T-helper 17 cell (primary cell): ENCODE data around the gene RASGEF1C. TPM values are rescaled to one million over a fixed set of nuclear protein-coding genes. Genes with fewer than 3 reads are reported as not detected.

Experiments used
- ATAC-seq: fragments of 150-1000 bp; cut with Tn5 transposase; 2 replicates; pipeline ENCODE4 v1.10.0; 2021; ENCODE audit warnings: mild to moderate bottlenecking, moderate library complexity
- DNase-seq, 3 donors: peaks; one replicate each; pipeline versions ENCODE4 v3.0.0 to v3.0.0-alpha.2; 2020 to 2021
- H3K9me3 ChIP-seq: one replicate; pipeline ENCODE4 v1.7.0; 2013; ENCODE audit warnings: low read length, mild to moderate bottlenecking; ENCODE audit not compliant: control insufficient read depth, poor library complexity, severe bottlenecking
- H3K27ac Mint-ChIP-seq: one replicate; pipeline ENCODE4 v1.8.0; 2022; ENCODE audit warnings: mild to moderate bottlenecking, moderate library complexity, mixed read lengths
- H3K27me3 Mint-ChIP-seq: one replicate; pipeline ENCODE4 v1.8.0; 2022; ENCODE audit warnings: mixed read lengths
- H3K36me3 Mint-ChIP-seq: one replicate; pipeline ENCODE4 v1.8.0; 2022; ENCODE audit warnings: low read depth, mixed read lengths
- H3K4me1 Mint-ChIP-seq: one replicate; pipeline ENCODE4 v1.8.0; 2022; ENCODE audit warnings: mild to moderate bottlenecking, mixed read lengths
- H3K4me3 Mint-ChIP-seq: one replicate; pipeline ENCODE4 v1.8.0; 2022; ENCODE audit warnings: mild to moderate bottlenecking, moderate library complexity, mixed read lengths
- total RNA-seq, 4 donors: library from RNA in 2 of 4; stranded (reverse) in 2 of 4; gene quantifications; one replicate each; pipeline ENCODE4 v1.2.3 and lab custom pipeline; 2022 to 2026

Gene RASGEF1C
- total RNA-seq, 2 donors from 2014 or later, result not detected

DNA sequence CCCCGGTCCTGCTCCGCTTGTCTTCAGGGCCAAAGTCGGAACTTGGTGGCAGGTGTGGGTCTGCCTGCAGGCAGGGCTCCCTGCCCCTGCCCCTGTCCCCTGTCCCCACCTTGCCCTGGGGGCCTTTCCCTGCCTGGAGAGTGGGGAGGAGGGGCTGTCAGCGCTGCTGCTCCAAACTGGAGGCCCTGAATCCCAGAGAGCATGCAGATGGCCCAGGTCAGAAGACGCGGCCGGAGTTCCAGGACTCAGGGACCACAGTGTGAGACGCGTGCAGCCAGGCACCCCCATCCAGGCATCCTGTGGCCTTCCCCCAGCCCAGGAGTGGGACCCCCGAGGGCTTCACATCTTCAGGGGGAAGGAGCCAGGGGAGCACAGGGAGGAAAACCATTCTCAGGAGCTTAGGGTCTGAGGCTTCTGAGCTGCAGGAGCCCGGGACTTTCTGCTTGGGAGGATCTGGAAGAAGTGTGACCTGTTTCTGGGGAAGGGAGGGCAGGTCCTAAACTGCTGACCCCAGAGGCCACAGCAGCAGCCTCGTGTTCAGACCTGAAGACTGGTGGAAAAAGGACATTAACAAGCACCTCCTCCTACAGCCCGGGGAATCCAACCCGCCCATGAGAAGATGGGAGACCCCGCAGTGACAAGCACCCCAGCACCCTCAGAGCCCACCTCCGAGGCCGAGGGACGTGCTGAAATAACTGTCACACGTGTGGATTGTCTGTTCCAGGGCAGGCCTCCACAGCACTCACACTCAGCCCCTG is 38.0 kb downstream of the RASGEF1C start:
- DNase-seq, result no peak
- H3K9me3 ChIP-seq, result no peaks in the 10 kb centered on the region
- no peak for ATAC-seq
- Mint-ChIP-seq H3K4me1 (no peaks in the 10 kb centered on the region), H3K36me3 (no peaks in the 10 kb centered on the region), H3K4me3 (no peak overlapping the region), H3K27me3 (peaks cover 18% of the 10 kb centered on the region), H3K27ac (no peak overlapping the region)

DNA sequence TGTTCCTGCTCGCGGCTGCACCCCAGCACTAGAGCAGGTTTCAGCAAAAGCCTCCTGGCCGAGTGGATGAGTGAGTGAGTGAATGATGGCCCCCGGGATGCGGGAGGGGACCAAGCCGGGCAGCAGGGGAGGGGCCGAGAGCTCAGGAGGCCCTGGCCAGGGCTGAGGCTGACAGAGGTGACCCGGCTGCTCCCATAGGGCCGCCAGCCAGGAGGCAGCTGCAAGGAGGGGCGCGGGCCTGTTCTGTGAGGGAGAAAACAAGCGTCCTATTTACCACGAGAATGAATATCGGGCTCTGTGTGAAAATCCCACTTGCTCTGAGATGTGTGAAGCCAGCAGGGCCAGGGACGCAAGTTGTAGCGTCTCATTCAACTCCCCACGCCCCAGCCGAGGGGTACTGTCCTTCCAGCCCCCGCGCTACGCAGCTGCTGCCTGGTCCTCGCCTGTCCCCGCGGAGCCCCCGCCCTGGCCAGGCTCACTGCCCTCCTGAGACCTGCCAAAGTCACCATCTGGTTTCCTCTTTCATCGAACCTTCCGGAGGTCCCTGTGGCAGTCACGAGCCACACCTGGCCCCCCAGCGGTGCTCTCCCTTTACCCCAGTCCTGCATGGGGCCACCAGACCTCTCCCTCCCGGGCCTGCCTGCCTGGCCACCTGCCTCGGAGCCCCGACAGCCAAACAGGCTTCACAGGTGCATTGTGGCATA is 38.8 kb downstream of the RASGEF1C start:
- Mint-ChIP-seq H3K27me3 (peaks cover 18% of the 10 kb centered on the region), H3K4me3 (no peak overlapping the region), H3K4me1 (no peaks in the 10 kb centered on the region), H3K27ac (no peak overlapping the region), H3K36me3 (no peaks in the 10 kb centered on the region)
- DNase-seq, result no peak
- no peaks in the 10 kb centered on the region for H3K9me3 ChIP-seq
- ATAC-seq, result no peak

DNA sequence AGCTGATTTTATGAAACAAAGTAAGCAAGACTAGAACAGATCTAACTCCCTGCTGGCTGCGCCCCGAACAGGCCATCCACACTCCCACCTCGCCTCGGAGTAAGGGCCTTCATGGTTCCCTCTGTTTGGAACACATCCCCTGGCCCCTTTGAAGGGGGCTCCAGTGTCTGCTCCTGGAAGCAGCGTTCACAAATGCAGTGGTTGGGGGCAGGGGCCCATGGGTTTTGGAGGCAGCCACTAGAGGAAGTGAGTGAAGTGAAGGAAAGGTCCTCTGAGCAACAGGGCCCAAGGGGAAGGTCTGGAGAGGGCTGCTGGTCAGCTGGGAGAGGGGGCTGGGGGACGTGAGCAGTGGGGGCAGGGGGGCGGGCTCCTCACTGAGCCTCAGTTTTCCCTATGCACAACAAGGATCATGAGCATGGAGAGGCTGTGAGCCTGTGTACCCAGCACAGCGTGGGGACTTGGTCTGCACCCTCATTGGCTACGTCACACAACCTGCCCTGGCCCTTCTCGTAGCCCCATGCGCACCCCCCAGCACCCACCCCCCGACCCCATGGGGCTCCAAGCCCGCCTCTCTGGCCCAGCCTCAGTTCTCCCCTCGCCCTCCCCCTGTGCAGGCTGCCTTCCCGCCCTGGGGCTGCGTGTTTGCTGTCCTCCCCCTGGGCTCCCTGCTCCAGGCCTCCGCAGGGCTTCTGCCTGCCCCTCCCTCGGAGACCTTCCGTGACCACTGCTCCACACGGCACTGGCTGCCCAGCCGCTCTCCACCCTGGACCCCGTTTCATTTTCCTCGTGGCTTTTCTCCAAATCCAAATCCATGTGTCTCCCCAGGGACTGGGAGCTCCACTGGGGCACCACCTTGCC is 39.5 kb downstream of the RASGEF1C start:
- DNase-seq, result no peak
- Mint-ChIP-seq H3K27ac (no peak overlapping the region), H3K27me3 (peaks cover 18% of the 10 kb centered on the region), H3K4me1 (no peaks in the 10 kb centered on the region), H3K36me3 (no peaks in the 10 kb centered on the region), H3K4me3 (no peak overlapping the region)
- ATAC-seq, result no peak
- H3K9me3 ChIP-seq, result no peaks in the 10 kb centered on the region

DNA sequence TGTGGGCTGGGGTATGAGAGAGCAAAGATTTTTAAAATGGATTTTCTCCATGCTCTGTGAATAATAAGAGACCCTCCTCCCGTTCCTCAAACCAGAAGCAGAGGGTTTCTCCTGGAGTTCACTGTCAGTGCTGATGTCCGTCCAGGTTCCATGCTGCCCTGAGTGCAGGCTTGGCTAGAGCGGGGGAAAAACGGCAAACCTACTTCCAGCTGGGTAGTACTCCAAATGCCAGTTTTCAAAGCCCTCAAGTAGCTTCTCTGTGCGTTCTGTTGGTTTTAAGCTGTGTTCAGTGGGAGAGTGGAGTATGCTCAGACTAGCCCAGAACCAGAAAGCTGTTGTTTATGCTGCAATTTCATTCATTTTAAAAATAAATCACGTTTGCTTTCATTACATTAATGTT is 40.3 kb downstream of the RASGEF1C start:
- H3K4me3 Mint-ChIP-seq, result no peak overlapping the region
- peaks cover 18% of the 10 kb centered on the region for H3K27me3 Mint-ChIP-seq
- ATAC-seq (no peak), DNase-seq (no peak)
- no peaks in the 10 kb centered on the region for H3K4me1 Mint-ChIP-seq
- H3K9me3 ChIP-seq, result no peaks in the 10 kb centered on the region
- no peaks in the 10 kb centered on the region for H3K36me3 Mint-ChIP-seq
- no peak overlapping the region for H3K27ac Mint-ChIP-seq

DNA sequence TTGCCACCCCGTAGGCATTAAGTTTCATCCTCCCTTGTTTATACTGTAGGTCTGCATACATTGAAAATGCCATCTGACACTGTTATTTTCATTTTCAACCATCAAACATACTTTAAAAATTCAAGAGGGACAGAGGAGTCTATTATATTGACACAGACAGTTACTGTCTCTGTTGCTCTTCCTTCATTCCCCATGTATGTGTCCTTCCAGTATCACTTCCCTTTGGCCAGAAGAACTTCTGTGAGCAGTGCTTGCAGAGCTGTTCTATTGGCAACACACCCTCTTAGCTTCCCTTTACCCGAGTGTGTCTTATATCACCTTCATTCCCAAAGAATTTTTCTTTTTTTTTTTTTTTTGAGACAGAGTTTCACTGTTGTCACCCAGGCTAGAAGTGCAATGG is 42.8 kb downstream of the RASGEF1C start:
- H3K9me3 ChIP-seq, result no peaks in the 10 kb centered on the region
- Mint-ChIP-seq H3K4me1 (no peaks in the 10 kb centered on the region), H3K36me3 (no peaks in the 10 kb centered on the region), H3K27me3 (peaks cover 10% of the 10 kb centered on the region), H3K27ac (no peak overlapping the region), H3K4me3 (no peak overlapping the region)
- ATAC-seq, result no peak
- no peak for DNase-seq

DNA sequence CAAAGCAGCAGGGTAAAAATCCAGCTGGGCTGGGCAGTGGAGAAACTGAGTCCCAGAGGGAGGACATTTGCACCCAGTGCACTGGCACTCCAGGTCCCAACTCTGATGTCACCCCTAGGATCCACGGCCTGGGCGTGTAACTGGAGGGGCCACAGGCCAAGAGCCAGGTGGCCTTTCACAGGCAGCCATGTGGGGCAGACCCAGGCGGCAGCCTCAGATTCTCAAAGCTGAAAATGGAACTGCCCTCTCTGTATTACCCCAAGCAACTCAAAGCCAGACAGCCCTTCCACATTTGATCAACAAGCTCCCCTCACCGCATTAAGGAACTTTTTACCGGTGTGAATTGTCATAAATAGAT is 46.7 kb downstream of the RASGEF1C start:
- Mint-ChIP-seq H3K27me3 (peaks cover 21% of the 10 kb centered on the region), H3K27ac (no peak overlapping the region)
- no peak for ATAC-seq

DNA sequence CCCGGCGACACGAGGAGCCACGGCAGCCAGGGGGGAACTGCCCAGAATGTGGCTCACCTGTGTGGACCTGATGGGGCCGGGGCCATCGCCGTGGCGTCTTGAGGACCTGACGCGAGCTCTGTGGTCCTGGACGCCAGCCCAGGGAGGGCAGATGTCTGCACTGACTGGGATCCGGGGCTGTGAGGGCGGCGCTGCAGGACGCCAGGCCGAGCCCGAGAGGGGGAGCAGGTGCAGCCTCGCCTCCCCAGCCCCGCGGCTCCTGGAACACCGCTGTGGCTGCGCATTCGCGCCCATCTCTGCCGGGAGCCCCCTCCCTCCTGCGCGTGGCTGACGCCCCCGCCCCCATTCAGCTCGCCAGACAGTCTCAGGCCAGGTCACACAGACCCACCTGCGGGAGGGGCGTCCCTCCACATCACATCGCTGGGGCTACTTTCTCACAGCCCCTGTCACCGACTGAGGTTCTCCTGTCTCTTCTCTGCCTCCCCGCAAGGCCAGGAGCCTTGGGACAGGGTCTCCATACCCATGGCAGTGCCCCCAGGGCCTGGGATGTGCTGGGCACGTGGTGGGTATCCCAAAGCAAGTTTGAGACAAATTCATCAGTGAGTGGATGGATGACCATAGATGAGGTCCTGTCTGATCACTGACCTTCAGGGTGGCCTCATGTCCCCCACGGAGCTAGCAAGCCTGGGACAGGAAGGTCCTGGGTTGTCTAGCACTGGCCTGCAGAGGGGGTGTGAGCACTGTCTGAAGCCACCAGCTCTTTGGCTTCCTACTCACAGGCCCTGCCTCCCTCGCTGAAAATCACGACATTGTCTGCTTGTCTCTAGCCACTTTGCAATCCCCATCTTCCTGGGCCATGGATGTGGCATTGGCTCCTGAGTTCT is 47.3 kb downstream of the RASGEF1C start:
- peaks cover 2% of the 10 kb centered on the region for H3K4me1 Mint-ChIP-seq
- DNase-seq (no peak), ATAC-seq (no peak)
- no peaks in the 10 kb centered on the region for H3K9me3 ChIP-seq
- H3K36me3 Mint-ChIP-seq, result peaks cover 2% of the 10 kb centered on the region
- H3K27ac Mint-ChIP-seq, result no peak overlapping the region
- H3K4me3 Mint-ChIP-seq, result no peak overlapping the region
- H3K27me3 Mint-ChIP-seq, result peaks cover 15% of the 10 kb centered on the region

More for the DNA sequence above, 46.7 kb downstream of the RASGEF1C start:
- no peaks in the 10 kb centered on the region for H3K9me3 ChIP-seq
- Mint-ChIP-seq H3K4me1 (peaks cover 2% of the 10 kb centered on the region), H3K36me3 (peaks cover 2% of the 10 kb centered on the region), H3K4me3 (no peak overlapping the region)
- no peak for DNase-seq

DNA sequence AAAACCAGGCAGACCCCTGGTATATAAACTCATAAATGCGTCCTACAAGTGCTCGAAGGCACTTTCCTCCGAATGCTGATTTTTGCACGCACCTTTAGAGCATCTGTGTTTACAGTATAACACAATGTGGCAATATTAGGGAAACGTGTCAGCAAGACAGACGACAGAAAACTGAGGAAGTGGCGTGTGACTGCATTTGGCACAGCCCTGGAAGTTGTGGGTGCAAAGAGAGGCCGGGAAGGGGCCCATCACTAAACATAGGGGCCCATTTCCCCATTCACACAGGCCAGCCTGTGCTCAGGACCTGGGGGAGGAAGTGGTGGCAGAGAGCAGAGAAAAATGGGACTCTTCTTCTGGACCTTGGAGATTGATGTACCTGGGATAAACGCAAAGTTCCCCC is 48.2 kb downstream of the RASGEF1C start:
- DNase-seq (no peak), ATAC-seq (no peak)
- no peak overlapping the region for H3K4me3 Mint-ChIP-seq
- peaks cover 16% of the 10 kb centered on the region for H3K27me3 Mint-ChIP-seq
- H3K27ac Mint-ChIP-seq, result no peak overlapping the region
- H3K9me3 ChIP-seq, result no peaks in the 10 kb centered on the region
- peaks cover 4% of the 10 kb centered on the region for H3K36me3 Mint-ChIP-seq
- peaks cover 2% of the 10 kb centered on the region for H3K4me1 Mint-ChIP-seq

DNA sequence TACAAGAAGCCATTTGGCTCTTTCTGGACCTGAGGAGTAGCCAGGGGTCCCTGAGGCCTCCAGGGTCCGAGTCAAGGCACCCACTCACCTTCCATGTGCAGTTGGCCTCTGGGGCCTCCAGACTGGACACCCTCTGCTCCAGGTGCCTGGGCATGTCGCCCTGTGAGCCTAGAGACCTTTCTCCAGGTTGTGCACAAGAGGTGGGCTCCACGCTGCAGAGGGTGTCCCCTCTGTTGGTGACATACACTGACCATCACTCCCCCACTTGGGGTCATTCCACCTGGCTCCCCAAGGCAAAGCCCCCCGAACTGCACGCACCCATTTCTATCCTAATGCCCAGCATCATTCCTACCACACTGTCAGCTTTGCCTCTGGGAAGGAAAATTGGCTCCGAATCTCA is 48.8 kb downstream of the RASGEF1C start:
- H3K4me1 Mint-ChIP-seq, result peaks cover 2% of the 10 kb centered on the region
- DNase-seq (no peak), ATAC-seq (no peak)
- peaks cover 19% of the 10 kb centered on the region for H3K27me3 Mint-ChIP-seq
- H3K4me3 Mint-ChIP-seq, result no peak overlapping the region
- H3K36me3 Mint-ChIP-seq, result peaks cover 4% of the 10 kb centered on the region
- H3K27ac Mint-ChIP-seq, result no peak overlapping the region
- H3K9me3 ChIP-seq, result no peaks in the 10 kb centered on the region

DNA sequence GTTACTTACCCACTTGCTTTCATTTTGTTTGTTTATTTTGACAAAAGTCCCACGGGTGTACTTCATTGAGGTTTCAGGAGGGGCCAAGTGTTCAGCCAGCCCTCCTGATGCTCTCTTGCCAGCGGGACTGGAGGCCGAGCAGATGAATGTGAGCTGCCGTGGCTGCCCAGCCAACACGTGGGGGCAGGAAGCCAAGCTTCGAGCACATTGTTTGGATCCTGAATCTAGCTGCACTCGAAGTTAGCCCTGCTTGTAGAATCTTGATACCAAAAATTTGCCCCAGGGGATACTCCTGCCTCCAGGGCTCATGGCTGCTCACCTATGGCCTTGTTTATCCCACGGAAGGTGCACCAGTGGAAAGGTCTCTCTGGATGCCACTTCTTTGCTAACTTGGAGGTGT is 49.3 kb downstream of the RASGEF1C start:
- no peak for ATAC-seq
- no peak overlapping the region for H3K4me3 Mint-ChIP-seq
- H3K36me3 Mint-ChIP-seq, result peaks cover 4% of the 10 kb centered on the region
- peaks cover 2% of the 10 kb centered on the region for H3K4me1 Mint-ChIP-seq
- no peak for DNase-seq
- peaks cover 19% of the 10 kb centered on the region for H3K27me3 Mint-ChIP-seq
- H3K9me3 ChIP-seq, result no peaks in the 10 kb centered on the region
- no peak overlapping the region for H3K27ac Mint-ChIP-seq

DNA sequence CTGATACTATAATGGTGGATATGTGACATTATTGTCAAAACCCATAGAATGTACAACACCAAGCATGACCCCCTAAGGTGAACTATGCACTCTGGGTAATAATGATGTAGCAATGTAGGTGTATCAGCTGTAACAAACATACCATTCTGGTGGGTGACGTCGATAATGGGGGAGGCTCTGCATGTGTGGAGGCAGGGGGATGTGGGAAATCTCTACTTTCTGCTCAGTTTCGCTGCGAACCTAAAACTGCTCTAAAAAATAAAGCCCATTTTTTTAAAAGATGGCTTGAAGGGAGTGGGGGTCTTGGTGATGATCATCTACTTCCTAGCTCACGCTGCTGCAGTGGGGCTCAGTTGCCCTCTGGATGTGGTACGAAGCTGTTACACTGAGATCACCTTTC is 51.1 kb downstream of the RASGEF1C start:
- no peak overlapping the region for H3K27ac Mint-ChIP-seq
- H3K36me3 Mint-ChIP-seq, result peaks cover 4% of the 10 kb centered on the region
- no peaks in the 10 kb centered on the region for H3K9me3 ChIP-seq
- H3K27me3 Mint-ChIP-seq, result peaks cover 19% of the 10 kb centered on the region
- ATAC-seq (no peak), DNase-seq (no peak)
- H3K4me1 Mint-ChIP-seq, result peaks cover 2% of the 10 kb centered on the region
- H3K4me3 Mint-ChIP-seq, result no peak overlapping the region

DNA sequence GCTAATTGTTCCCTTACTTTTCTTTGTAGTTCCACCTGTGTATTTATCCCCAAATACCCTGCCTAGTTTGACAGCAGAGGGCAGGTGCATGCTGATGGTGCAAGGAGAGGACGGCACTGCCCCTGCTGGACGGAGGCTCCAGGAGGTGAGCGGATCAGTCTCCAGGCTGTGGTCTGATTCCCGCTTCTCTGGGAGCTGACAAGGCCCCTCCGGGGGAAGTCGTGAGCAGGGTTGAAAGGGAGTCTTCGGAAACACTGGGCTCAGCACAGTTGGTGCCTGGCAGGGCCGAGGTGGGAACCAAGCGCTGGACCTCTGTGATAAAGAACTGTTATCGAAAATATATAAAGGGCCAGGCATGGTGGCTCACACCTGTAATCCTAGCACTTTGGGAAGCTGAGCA is 52.9 kb downstream of the RASGEF1C start:
- Mint-ChIP-seq H3K4me1 (peaks cover 2% of the 10 kb centered on the region), H3K27me3 (peaks cover 19% of the 10 kb centered on the region), H3K36me3 (peaks cover 4% of the 10 kb centered on the region), H3K4me3 (no peak overlapping the region), H3K27ac (no peak overlapping the region)
- no peaks in the 10 kb centered on the region for H3K9me3 ChIP-seq
- DNase-seq, result no peak
- no peak for ATAC-seq
